Measurements from ENCODE around the gene P2RX4.

- TF ChIP-seq CTCF (IDR thresholded peaks at IDR 0.05) (no peak), ZFX (IDR thresholded peaks at IDR 0.05; ENCODE audit: borderline replicate concordance) (no peak)
Measured at GRCh38 chr12:121240062-121240420, 30.1 kb downstream of the P2RX4 start.

Measured in 22Rv1 (cell line).